SHP77 treated with DMSO at 0.1 percent for 48 hours (cell line): ENCODE measurements around the gene KCNK1.
"Not testable (repeated sequence)": the region's sequence is repeated elsewhere in the genome, so short reads cannot be mapped to it uniquely, and the experiment has no call there.

ENCODE experiments used
- DNase-seq: peaks from one replicate; lab custom pipeline; 2025; lab: John Stamatoyannopoulos, UW

KCNK1 gene

GRCh38 chr1:233667741-233668140 is 53.8 kb downstream of the KCNK1 start:
- DNase-seq: no peak

- DNase-seq: no peak
These were observed 54.3 kb downstream of the KCNK1 start for GRCh38 chr1:233668146-233668724.

- DNase-seq: no peak
These were observed 54.9 kb downstream of the KCNK1 start for GRCh38 chr1:233668725-233669294.

- not testable (repeated sequence) for DNase-seq
These were observed 56.5 kb downstream of the KCNK1 start for GRCh38 chr1:233670363-233670762.

- DNase-seq: no peak
These were observed 57.4 kb downstream of the KCNK1 start for GRCh38 chr1:233671286-233671685.

- DNase-seq: no peak
These were observed 58.8 kb downstream of the KCNK1 start for GRCh38 chr1:233672732-233673131.

- DNase-seq: no peak
These were observed 59.5 kb downstream of the KCNK1 start for GRCh38 chr1:233673261-233673946.

- no peak for DNase-seq
These were observed 60.1 kb downstream of the KCNK1 start for GRCh38 chr1:233673947-233674431.

GRCh38 chr1:233675446-233675845 is 61.5 kb downstream of the KCNK1 start:
- DNase-seq: no peak

- no peak for DNase-seq
These were observed 62.0 kb downstream of the KCNK1 start for GRCh38 chr1:233675893-233676292.

GRCh38 chr1:233677690-233678354 is 63.9 kb downstream of the KCNK1 start:
- DNase-seq: no peak

- peak; percentile 49 for DNase-seq
These were observed 65.1 kb downstream of the KCNK1 start for GRCh38 chr1:233679030-233679429.

GRCh38 chr1:233679591-233680373 is 65.9 kb downstream of the KCNK1 start:
- no peak for DNase-seq

- no peak for DNase-seq
These were observed 67.4 kb downstream of the KCNK1 start for GRCh38 chr1:233681285-233681684.

GRCh38 chr1:233686653-233687052 is 72.7 kb downstream of the KCNK1 start:
- not testable (repeated sequence) for DNase-seq

- no peak for DNase-seq
These were observed 75.3 kb downstream of the KCNK1 start for GRCh38 chr1:233689017-233689747.

- no peak for DNase-seq
These were observed 75.9 kb downstream of the KCNK1 start for GRCh38 chr1:233689748-233690254.

- DNase-seq: no peak
These were observed 82.0 kb downstream of the KCNK1 start for GRCh38 chr1:233695901-233696300.

GRCh38 chr1:233700338-233700737 is 86.4 kb downstream of the KCNK1 start:
- DNase-seq: peak; percentile 9

- DNase-seq: no peak
These were observed 90.4 kb downstream of the KCNK1 start for GRCh38 chr1:233704170-233704897.
